Ascending aorta (tissue), 2 donors: Measurements from ENCODE around the gene NBAS. TPM values are rescaled to one million over a fixed set of nuclear protein-coding genes. Genes with fewer than 3 reads are reported as not detected.

Experiments
- DNase-seq, 2 donors: peaks; one replicate each; pipeline ENCODE4 v3.0.0-alpha.2; 2019; ENCODE audit warnings: low spot score in 2 of 2
- H3K27ac ChIP-seq, 2 donors: fragments of 200-600 bp; sonication (generic); one replicate each; pipeline ENCODE4 v1.5.1; 2016 to 2017; ENCODE audit warnings: mild to moderate bottlenecking in 1 of 2
- H3K27me3 ChIP-seq: fragments of 200-600 bp; sonication (generic); one replicate; pipeline ENCODE4 v1.5.1; 2017
- H3K36me3 ChIP-seq, 2 donors: fragments of 200-600 bp; sonication (generic); one replicate each; pipeline ENCODE4 v1.5.1; 2016
- H3K4me1 ChIP-seq, 2 donors: fragments of 200-600 bp; sonication (generic); one replicate each; pipeline ENCODE4 v1.5.1; 2016 to 2017; ENCODE audit warnings: mild to moderate bottlenecking in 1 of 2
- H3K4me3 ChIP-seq, 2 donors: fragments of 200-600 bp; sonication (generic); one replicate each; pipeline ENCODE4 v1.5.1; 2016 to 2017; ENCODE audit warnings: mild to moderate bottlenecking in 1 of 2
- H3K9me3 ChIP-seq, 2 donors: fragments of 200-600 bp; sonication (generic); one replicate each; pipeline ENCODE4 v1.5.1; 2016
- CTCF ChIP-seq, 3 experiments: fragments of 200-600 bp in 2 of 3; fragments of 450-650 bp in 1 of 3; sonication (generic) in 2 of 3; IDR thresholded peaks; one replicate each; pipeline ENCODE4 v1.5.1; 2016 to 2019; ENCODE audit warnings: antibody characterized with exemption in 3 of 3, mild to moderate bottlenecking in 1 of 3, moderate library complexity in 1 of 3
- intact Hi-C: fragments of 100-400 bp; cut with DNase I; formaldehyde crosslinking; loops from one replicate; pipeline ENCODE4 v1.15.1; 2023
- total RNA-seq: library from RNA; depleted of rRNA; stranded (reverse); fragments of >200 nt; gene quantifications from one replicate; pipeline ENCODE4 v1.1.0, GENCODE V29; 2016

The NBAS gene
- total RNA-seq, 1 donor from 2014 or later = 37.1 TPM

DNA sequence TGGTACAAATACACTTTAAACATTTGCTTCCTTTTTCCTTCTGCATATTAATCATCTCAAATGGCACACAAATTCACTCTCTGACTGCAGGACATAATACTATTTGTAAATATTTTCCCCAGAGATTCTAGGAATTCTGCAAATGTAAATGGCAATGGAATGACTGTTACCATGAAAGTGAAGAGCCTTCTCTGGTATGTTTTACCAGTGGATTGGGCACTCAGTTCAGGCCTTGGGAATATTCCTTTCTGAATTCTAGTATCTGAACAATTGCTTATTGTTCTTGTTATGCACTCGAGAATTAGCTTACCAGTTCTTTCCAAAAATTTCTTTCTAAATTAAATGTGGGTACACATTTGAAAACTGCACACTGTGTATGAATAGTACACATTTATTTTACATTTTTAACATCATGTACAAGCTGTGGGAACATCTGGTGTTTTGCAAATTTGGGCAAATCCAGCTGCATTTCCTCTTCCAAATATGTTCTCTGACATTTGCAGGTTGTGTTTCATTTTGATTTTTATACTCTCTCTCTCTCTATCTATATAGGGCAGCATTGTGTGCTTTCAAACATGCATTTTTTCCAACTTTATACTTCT is 289.1 kb downstream of the NBAS start:
- intact Hi-C loops = no loop called here
- Histone ChIP-seq H3K4me3 (no peak overlapping the region), H3K4me1 (no peaks in the 10 kb centered on the region), H3K9me3 (no peaks in the 10 kb centered on the region), H3K27ac (no peak overlapping the region), H3K36me3 (peaks cover 9 to 20% of the 10 kb centered on the region in 2 donors), H3K27me3 (no peaks in the 10 kb centered on the region)
- TF ChIP-seq CTCF (IDR thresholded peaks at IDR 0.05) = no peak
- DNase-seq = no peak

DNA sequence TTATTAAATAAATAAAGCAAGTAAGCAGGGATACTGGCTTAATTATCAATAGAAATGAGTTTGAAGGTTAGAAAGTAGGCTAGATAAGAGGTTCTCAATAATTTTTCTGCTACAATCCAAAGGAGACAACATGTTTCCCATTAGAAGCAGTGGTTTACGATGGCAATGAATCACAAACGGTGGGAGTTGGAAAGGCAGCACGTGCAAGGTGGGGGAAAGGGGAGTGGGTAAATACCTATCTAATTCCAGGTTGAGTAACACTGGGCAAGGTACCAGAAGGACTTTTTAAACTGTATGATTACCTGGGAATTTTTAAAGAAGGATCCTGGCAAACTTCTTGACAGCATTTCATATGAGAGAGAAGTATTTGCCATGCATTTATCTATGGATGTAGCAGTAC is 289.9 kb downstream of the NBAS start:
- peaks cover 9 to 15% of the 10 kb centered on the region in 2 donors for H3K36me3 ChIP-seq
- TF ChIP-seq CTCF (IDR thresholded peaks at IDR 0.05) = no peak
- H3K4me3 ChIP-seq = no peak overlapping the region
- no peaks in the 10 kb centered on the region for H3K27me3 ChIP-seq
- no peaks in the 10 kb centered on the region for H3K9me3 ChIP-seq
- H3K4me1 ChIP-seq = no peaks in the 10 kb centered on the region
- H3K27ac ChIP-seq = no peak overlapping the region
- DNase-seq = no peak
- intact Hi-C loops = no loop called here

GRCh38 chr2:15269043-15269442 is 292.1 kb downstream of the NBAS start:
- DNase-seq = no peak
- Histone ChIP-seq H3K27me3 (no peaks in the 10 kb centered on the region), H3K27ac (no peak overlapping the region), H3K4me1 (no peaks in the 10 kb centered on the region), H3K36me3 (no peaks in the 10 kb centered on the region), H3K4me3 (no peak overlapping the region), H3K9me3 (no peaks in the 10 kb centered on the region)
- intact Hi-C loops = no loop called here
- TF ChIP-seq CTCF (IDR thresholded peaks at IDR 0.05) = no peak

DNA sequence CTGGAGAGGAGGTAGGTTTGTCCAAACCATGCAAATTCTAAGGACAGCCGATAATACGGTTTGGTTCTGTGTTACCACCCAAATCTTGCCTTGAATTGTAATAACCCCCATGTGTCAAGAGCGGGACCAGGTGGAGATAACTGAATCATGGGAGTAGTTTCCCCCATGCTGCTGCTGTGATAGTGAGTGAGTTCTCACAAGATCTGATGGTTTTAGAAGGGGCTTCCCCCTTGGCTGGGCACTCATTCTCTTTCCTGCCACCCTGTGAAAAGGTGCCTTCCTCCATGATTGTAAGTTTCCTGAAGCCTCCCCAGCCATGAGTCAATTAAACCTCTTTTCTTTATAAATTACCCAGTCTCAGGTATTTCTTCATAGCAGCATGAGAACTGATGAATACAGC is 295.2 kb downstream of the NBAS start:
- H3K36me3 ChIP-seq = peaks cover 0 to 8% of the 10 kb centered on the region in 2 donors
- H3K4me1 ChIP-seq = no peaks in the 10 kb centered on the region
- intact Hi-C loops = no loop called here
- TF ChIP-seq CTCF (IDR thresholded peaks at IDR 0.05) = no peak
- H3K4me3 ChIP-seq = no peak overlapping the region
- H3K9me3 ChIP-seq = no peaks in the 10 kb centered on the region
- H3K27me3 ChIP-seq = no peaks in the 10 kb centered on the region
- DNase-seq = no peak
- no peak overlapping the region for H3K27ac ChIP-seq

- Histone ChIP-seq H3K4me3 (no peak overlapping the region), H3K9me3 (peaks cover 0 to 1% of the 10 kb centered on the region in 2 donors), H3K36me3 (peaks cover 0 to 16% of the 10 kb centered on the region in 2 donors), H3K27ac (no peak overlapping the region), H3K4me1 (no peaks in the 10 kb centered on the region), H3K27me3 (no peaks in the 10 kb centered on the region)
- intact Hi-C loops = no loop called here
- DNase-seq = no peak
- no peak for TF ChIP-seq CTCF (IDR thresholded peaks at IDR 0.05)
Measured at GRCh38 chr2:15263976-15264685, 297.0 kb downstream of the NBAS start.
